ENCODE data around the gene PPARG.

Gene PPARG

DNA sequence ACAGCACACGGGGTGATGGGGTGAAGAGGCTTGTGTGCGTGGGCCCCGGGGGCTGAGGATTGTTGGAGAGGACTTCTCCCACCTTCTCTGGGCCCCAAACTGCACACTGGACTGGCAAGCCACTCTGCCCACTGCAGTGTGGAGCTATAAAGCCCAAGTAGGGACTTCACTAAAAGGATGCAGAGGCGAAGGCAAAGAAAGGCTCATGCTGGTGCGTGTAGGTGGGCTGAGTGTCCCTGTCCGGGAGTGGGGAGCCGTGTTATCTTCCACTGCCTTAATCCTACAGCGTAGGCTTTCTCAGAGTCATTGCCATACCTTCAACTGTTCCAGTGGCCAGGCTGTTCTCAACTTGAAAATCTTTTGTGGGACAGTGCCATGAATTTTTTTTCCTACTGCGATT is 3.9 kb downstream of the PPARG start:
- no peak for DNase-seq (ENCODE audit: extremely low spot score)
- POLR2A ChIA-PET, result no interaction called here
- TF ChIP-seq TARDBP (IDR thresholded peaks at IDR 0.05) (no peak), SP1 (IDR thresholded peaks at IDR 0.05) (no peak), ZNF384 (IDR thresholded peaks at IDR 0.05) (no peak)
- CTCF ChIA-PET, result no interaction called here

- DNase-seq (ENCODE audit: extremely low spot score), result no peak
- POLR2A ChIA-PET, result no interaction called here
- TF ChIP-seq PKNOX1 (IDR thresholded peaks at IDR 0.05) (no peak), FOXM1 (IDR thresholded peaks at IDR 0.05; ENCODE audit: borderline replicate concordance) (no peak), ELF4 (IDR thresholded peaks at IDR 0.05) (no peak), NFRKB (IDR thresholded peaks at IDR 0.05) (no peak)
- CTCF ChIA-PET, result no interaction called here
Measured at GRCh38 chr3:12294885-12295580, 6.2 kb downstream of the PPARG start.

- ChIA-PET CTCF (no interaction called here), POLR2A (no interaction called here)
- no peak for TF ChIP-seq PKNOX1 (IDR thresholded peaks at IDR 0.05)
- no peak for TF ChIP-seq TARDBP (IDR thresholded peaks at IDR 0.05)
- TF ChIP-seq L3MBTL2 (conservative IDR thresholded peaks at IDR 0.05), result no peak
- TF ChIP-seq HDGF (IDR thresholded peaks at IDR 0.05; ENCODE audit: borderline replicate concordance), result no peak
- no peak for TF ChIP-seq ZNF384 (IDR thresholded peaks at IDR 0.05)
- no peak for TF ChIP-seq NFRKB (IDR thresholded peaks at IDR 0.05)
- TF ChIP-seq CTBP1 (IDR thresholded peaks at IDR 0.05; ENCODE audit: borderline replicate concordance), result no peak
- TF ChIP-seq LEF1 (IDR thresholded peaks at IDR 0.05; ENCODE audit: borderline replicate concordance), result no peak
- no peak for TF ChIP-seq FOXM1 (IDR thresholded peaks at IDR 0.05; ENCODE audit: borderline replicate concordance)
- TF ChIP-seq FOXA1 (IDR thresholded peaks at IDR 0.05), result no peak
- no peak for TF ChIP-seq ELF4 (IDR thresholded peaks at IDR 0.05)
- TF ChIP-seq ARNT (IDR thresholded peaks at IDR 0.05), result no peak
- no peak for TF ChIP-seq SP1 (IDR thresholded peaks at IDR 0.05)
- no peak for TF ChIP-seq FOXK2 (IDR thresholded peaks at IDR 0.05)
- no peak for TF ChIP-seq SUZ12 (IDR thresholded peaks at IDR 0.05)
- no peak for TF ChIP-seq BHLHE40 (IDR thresholded peaks at IDR 0.05; ENCODE audit: borderline replicate concordance)
- DNase-seq (ENCODE audit: extremely low spot score), result no peak
Measured at GRCh38 chr3:12296511-12296910, 7.6 kb downstream of the PPARG start.

DNA sequence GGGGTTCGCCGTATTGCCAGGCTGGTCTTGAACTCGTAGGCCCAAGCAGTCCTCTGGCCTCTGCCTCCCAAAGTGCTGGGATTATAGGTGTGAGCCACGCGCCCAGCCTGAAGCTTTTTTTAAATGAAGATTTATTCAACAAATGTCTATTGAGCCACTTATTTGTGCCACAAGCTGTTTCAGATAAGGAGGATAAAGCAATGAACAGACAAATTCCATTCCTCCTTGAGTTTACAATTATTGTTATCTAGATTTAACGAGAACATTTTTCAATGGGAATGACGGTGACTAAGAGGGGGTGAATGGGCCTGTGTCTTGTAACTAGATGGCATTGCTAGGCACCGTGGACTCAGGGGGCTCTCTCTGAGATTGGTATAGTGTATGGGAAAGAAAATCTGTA is 10.2 kb downstream of the PPARG start:
- CTCF ChIA-PET, result interaction anchor here (0.6 kb wide), 1 partner anchor 355 kb away, joined by 3 read pairs; no protein-coding TSS in a partner anchor

DNA sequence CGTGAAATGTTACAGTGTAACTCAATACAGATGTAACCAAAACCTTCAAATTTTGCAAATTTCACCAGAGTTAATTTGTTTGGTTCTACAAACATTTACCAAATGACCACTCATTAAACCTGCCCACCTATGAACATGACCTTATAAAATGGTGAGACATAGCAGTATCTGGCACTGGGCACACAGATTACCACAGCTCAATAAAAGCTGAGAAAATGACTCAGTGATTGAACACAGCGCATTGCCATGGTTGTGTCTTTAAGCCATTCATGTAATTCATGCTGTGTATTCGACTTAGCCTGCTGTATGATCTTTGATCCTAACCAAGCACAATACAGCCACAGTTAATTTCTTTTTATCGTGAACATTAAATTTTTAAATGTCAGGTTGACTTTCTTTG is 11.3 kb downstream of the PPARG start:
- DNase-seq (ENCODE audit: extremely low spot score), result no peak
- ChIA-PET CTCF (no interaction called here), POLR2A (interaction anchor here (1.4 kb wide), 1 partner anchor 184 kb away, joined by 3 read pairs; the partner anchor contains the start of gene TSEN2)
- no peak for TF ChIP-seq ELF4 (IDR thresholded peaks at IDR 0.05)
- no peak for TF ChIP-seq FOXA1 (IDR thresholded peaks at IDR 0.05)
- no peak for TF ChIP-seq ARNT (IDR thresholded peaks at IDR 0.05)
- TF ChIP-seq HDGF (IDR thresholded peaks at IDR 0.05; ENCODE audit: borderline replicate concordance), result no peak
- no peak for TF ChIP-seq BHLHE40 (IDR thresholded peaks at IDR 0.05; ENCODE audit: borderline replicate concordance)
- TF ChIP-seq SP1 (IDR thresholded peaks at IDR 0.05), result no peak
- no peak for TF ChIP-seq FOXM1 (IDR thresholded peaks at IDR 0.05; ENCODE audit: borderline replicate concordance)
- no peak for TF ChIP-seq CTBP1 (IDR thresholded peaks at IDR 0.05; ENCODE audit: borderline replicate concordance)
- no peak for TF ChIP-seq TARDBP (IDR thresholded peaks at IDR 0.05)
- TF ChIP-seq NFRKB (IDR thresholded peaks at IDR 0.05), result no peak

More for the DNA sequence above, 10.2 kb downstream of the PPARG start:
- no peak for DNase-seq (ENCODE audit: extremely low spot score)
- TF ChIP-seq SP1 (IDR thresholded peaks at IDR 0.05) (no peak), ELF4 (IDR thresholded peaks at IDR 0.05) (no peak), LEF1 (IDR thresholded peaks at IDR 0.05; ENCODE audit: borderline replicate concordance) (no peak), ARNT (IDR thresholded peaks at IDR 0.05) (no peak), FOXK2 (IDR thresholded peaks at IDR 0.05) (no peak), CTBP1 (IDR thresholded peaks at IDR 0.05; ENCODE audit: borderline replicate concordance) (no peak), NFRKB (IDR thresholded peaks at IDR 0.05) (no peak)
- POLR2A ChIA-PET, result no interaction called here

DNA sequence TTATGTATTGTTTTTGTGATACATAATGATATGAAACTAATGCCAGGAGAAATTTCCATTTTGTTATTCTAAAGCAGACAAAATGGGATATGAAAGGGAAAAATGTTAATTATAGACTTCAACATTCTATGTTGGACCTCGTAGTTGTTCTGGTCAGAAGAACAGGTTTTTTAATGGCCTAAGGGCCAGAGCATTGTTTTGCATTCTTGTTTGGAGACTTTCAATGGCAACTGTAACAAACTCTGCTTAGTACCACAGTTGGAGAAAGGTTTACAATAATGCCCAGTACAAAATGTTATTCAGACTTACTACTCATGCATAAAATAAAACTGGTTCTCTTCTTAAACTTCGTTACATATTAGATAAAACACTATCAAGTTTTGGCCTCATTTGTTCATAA is 12.2 kb downstream of the PPARG start:
- ChIA-PET CTCF (no interaction called here), POLR2A (no interaction called here)
- no peak for DNase-seq (ENCODE audit: extremely low spot score)
- TF ChIP-seq TARDBP (IDR thresholded peaks at IDR 0.05) (no peak), HDGF (IDR thresholded peaks at IDR 0.05; ENCODE audit: borderline replicate concordance) (no peak), FOXM1 (IDR thresholded peaks at IDR 0.05; ENCODE audit: borderline replicate concordance) (no peak), SP1 (IDR thresholded peaks at IDR 0.05) (no peak), CTBP1 (IDR thresholded peaks at IDR 0.05; ENCODE audit: borderline replicate concordance) (no peak), PKNOX1 (IDR thresholded peaks at IDR 0.05) (no peak), ELF4 (IDR thresholded peaks at IDR 0.05) (no peak), FOXA1 (IDR thresholded peaks at IDR 0.05) (no peak), BHLHE40 (IDR thresholded peaks at IDR 0.05; ENCODE audit: borderline replicate concordance) (no peak)

DNA sequence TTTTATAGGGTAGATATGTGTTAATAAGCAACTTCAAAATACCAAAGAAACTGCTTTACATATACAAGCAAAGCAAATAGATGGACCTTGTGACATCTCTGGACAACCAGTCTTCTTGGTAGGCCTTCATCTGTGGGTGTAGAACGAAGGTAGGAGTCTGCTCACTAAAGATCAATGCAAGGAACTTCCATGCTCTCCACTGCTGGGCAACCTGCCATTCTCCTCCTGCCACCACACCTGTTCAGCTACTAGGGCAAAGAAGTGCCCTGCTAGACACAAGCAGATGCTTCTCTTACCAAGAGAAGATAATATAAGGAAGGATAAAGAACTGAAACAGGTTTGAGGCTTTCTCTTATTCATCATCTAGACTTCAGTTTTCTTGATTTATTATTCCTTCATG is 12.6 kb downstream of the PPARG start:
- TF ChIP-seq CTBP1 (IDR thresholded peaks at IDR 0.05; ENCODE audit: borderline replicate concordance) (no peak), ZNF384 (IDR thresholded peaks at IDR 0.05) (no peak), ELF4 (IDR thresholded peaks at IDR 0.05) (no peak), LEF1 (IDR thresholded peaks at IDR 0.05; ENCODE audit: borderline replicate concordance) (no peak), L3MBTL2 (conservative IDR thresholded peaks at IDR 0.05) (no peak), FOXM1 (IDR thresholded peaks at IDR 0.05; ENCODE audit: borderline replicate concordance) (no peak), SUZ12 (IDR thresholded peaks at IDR 0.05) (no peak), FOXA1 (IDR thresholded peaks at IDR 0.05) (no peak), PKNOX1 (IDR thresholded peaks at IDR 0.05) (no peak), NFRKB (IDR thresholded peaks at IDR 0.05) (no peak), FOXK2 (IDR thresholded peaks at IDR 0.05) (no peak), TARDBP (IDR thresholded peaks at IDR 0.05) (no peak), SP1 (IDR thresholded peaks at IDR 0.05) (no peak), ARNT (IDR thresholded peaks at IDR 0.05) (no peak), HDGF (IDR thresholded peaks at IDR 0.05; ENCODE audit: borderline replicate concordance) (no peak), BHLHE40 (IDR thresholded peaks at IDR 0.05; ENCODE audit: borderline replicate concordance) (no peak)
- ChIA-PET CTCF (no interaction called here), POLR2A (no interaction called here)
- DNase-seq (ENCODE audit: extremely low spot score), result no peak

Data from HEK293T (cell line).